Osteoblast (primary cell): ENCODE measurements around the gene RAB44. TPM values are rescaled to one million over a fixed set of nuclear protein-coding genes. Genes with fewer than 3 reads are reported as not detected.

Experiments
- DNase-seq: peaks from one replicate; pipeline ENCODE4 v3.0.0; 2011; ENCODE audit warnings: low spot score, mixed read lengths; ENCODE audit not compliant: insufficient read length; ENCODE audit errors: missing footprints
- H2AFZ ChIP-seq: 2 replicates; pipeline ENCODE4 v1.6.0; 2011; ENCODE audit warnings: mild to moderate bottlenecking, low read length
- H3K27ac ChIP-seq: 2 replicates; pipeline ENCODE4 v1.5.1; 2011; ENCODE audit warnings: mild to moderate bottlenecking, low read depth, low read length, moderate library complexity
- H3K27me3 ChIP-seq: 2 replicates; pipeline ENCODE4 v1.6.0; 2012; ENCODE audit warnings: mild to moderate bottlenecking, control low read depth, inconsistent platforms, low read length, moderate library complexity; ENCODE audit not compliant: insufficient read depth
- H3K36me3 ChIP-seq: 2 replicates; pipeline ENCODE4 v1.5.1; 2011; ENCODE audit warnings: mild to moderate bottlenecking, low read length, control low read depth, moderate library complexity; ENCODE audit not compliant: insufficient read depth
- H3K4me1 ChIP-seq: 2 replicates; pipeline ENCODE4 v1.5.1; 2011; ENCODE audit warnings: mild to moderate bottlenecking, low read length, control low read depth, moderate library complexity; ENCODE audit not compliant: insufficient read depth
- H3K4me2 ChIP-seq: 2 replicates; pipeline ENCODE4 v1.6.0; 2011; ENCODE audit warnings: mild to moderate bottlenecking, low read length; ENCODE audit not compliant: insufficient read depth
- H3K4me3 ChIP-seq: fragments of 200-600 bp; sonication (generic); 3 replicates; pipeline ENCODE4 v1.5.1; 2012; ENCODE audit warnings: mild to moderate bottlenecking, low read length, inconsistent platforms; ENCODE audit not compliant: insufficient read depth
- H3K79me2 ChIP-seq: 2 replicates; pipeline ENCODE4 v1.6.0; 2012; ENCODE audit warnings: mild to moderate bottlenecking, low read length, control low read depth, inconsistent platforms; ENCODE audit not compliant: insufficient read depth
- H3K9me3 ChIP-seq: 2 replicates; pipeline ENCODE4 v1.5.1; 2011; ENCODE audit warnings: low read depth, low read length, control low read depth
- H4K20me1 ChIP-seq: 2 replicates; pipeline ENCODE4 v1.6.0; 2012; ENCODE audit warnings: mild to moderate bottlenecking, low read length, control low read depth; ENCODE audit not compliant: insufficient read depth
- total RNA-seq: library from RNA; depleted of rRNA; stranded (reverse); fragments of >200 nt; gene quantifications from 2 replicates; pipeline ENCODE4 v1.2.3, GENCODE V29; 2012
- TF ChIP-seq, protein P1 (sequence below): IDR thresholded peaks from 2 replicates; pipeline ENCODE4 v1.5.1; 2011; ENCODE audit warnings: mild to moderate bottlenecking, low read depth, low read length, moderate library complexity; ENCODE audit errors: extremely low read depth

Gene RAB44
- total RNA-seq, 1 donor: 0.36 TPM

DNA sequence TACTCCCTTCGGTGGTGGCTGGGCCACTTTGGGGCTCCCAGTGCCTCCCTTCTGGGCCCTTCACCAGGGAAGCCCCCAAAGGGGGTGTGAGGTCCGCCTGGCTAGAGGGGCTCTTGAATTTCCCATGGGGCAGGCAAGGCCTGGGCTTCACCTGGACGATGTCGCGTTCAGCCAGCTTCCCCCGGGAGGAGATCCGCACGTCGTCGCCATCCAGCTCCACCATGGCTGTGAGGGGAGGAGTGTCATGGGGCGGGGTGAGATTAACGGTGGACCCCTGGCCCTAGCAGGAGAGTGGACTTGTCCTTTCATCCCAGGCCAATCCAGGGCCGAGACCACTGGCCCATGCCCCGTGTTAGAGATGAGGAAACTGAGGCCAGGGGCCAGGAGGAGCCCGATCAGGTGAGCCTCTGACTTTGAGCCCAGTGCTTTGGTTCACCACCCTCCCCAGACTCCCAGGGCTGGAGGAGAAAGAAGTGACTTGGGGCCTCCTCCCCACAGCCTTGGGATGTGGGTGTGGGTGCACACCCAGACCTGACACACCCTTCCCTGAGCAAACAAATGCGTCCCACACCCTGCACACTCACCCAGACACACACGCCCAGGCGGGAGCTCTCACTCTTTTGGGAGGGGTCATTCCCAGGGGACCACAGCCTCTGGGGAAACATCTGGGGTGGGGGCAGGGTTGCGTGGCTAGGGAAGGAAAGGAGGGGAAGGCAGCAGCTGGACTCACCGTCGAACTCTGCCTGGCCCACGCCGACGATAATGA is 46.1 kb downstream of the RAB44 start:
- Histone ChIP-seq H3K79me2 (no peaks in the 10 kb centered on the region), H3K4me3 (no peak overlapping the region), H3K27me3 (no peaks in the 10 kb centered on the region), H4K20me1 (no peaks in the 10 kb centered on the region), H3K4me1 (peaks cover 3% of the 10 kb centered on the region), H3K27ac (no peak overlapping the region), H3K4me2 (no peak overlapping the region), H3K36me3 (no peaks in the 10 kb centered on the region), H3K9me3 (peaks cover 4% of the 10 kb centered on the region), H2AFZ (no peak overlapping the region)
- peak; percentile 74 for DNase-seq
- TF ChIP-seq, protein P1, sequence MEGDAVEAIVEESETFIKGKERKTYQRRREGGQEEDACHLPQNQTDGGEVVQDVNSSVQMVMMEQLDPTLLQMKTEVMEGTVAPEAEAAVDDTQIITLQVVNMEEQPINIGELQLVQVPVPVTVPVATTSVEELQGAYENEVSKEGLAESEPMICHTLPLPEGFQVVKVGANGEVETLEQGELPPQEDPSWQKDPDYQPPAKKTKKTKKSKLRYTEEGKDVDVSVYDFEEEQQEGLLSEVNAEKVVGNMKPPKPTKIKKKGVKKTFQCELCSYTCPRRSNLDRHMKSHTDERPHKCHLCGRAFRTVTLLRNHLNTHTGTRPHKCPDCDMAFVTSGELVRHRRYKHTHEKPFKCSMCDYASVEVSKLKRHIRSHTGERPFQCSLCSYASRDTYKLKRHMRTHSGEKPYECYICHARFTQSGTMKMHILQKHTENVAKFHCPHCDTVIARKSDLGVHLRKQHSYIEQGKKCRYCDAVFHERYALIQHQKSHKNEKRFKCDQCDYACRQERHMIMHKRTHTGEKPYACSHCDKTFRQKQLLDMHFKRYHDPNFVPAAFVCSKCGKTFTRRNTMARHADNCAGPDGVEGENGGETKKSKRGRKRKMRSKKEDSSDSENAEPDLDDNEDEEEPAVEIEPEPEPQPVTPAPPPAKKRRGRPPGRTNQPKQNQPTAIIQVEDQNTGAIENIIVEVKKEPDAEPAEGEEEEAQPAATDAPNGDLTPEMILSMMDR: no peak

DNA sequence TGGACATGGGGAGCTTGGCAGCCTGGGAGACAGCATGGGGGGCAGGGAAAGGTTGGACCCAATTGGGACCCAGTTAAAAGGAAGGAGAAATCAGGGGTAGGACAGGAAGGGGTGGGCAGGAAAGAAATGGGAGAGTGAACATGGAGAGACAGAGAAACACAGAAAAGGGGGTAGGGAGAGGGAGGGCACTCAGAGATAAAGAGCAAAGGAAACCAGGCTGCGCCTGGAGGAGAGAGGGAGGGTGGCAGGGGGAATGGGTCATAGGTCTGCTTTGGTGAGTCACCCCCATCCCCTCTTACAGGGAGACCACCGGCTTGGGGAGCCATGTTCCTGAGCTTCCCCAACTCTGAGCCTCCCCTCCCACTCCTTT is 46.7 kb downstream of the RAB44 start:
- H3K9me3 ChIP-seq: peaks cover 4% of the 10 kb centered on the region
- H3K36me3 ChIP-seq: no peaks in the 10 kb centered on the region

DNA sequence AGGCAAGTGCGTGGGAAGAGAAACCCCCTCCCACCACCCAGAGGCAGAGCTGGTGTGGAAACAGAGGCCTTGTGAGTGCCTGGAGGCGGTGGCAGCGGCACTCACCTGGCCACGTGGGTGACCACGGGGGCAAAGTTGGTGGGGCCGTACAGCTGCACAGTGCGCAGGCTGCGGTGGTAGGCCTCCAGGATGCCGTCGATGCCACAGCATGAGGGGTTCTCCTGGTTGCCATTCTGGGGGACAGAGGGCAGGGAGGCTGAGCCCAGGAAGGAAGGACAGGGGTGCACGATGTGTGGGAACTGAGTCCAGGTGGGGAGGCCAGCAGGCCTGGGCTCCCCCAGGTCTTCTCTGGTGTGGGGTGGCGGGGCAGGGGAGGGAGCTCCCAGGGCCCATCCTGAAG is 47.7 kb downstream of the RAB44 start:
- no peaks in the 10 kb centered on the region for H3K4me1 ChIP-seq
- H3K79me2 ChIP-seq: no peaks in the 10 kb centered on the region
- H3K4me2 ChIP-seq: no peak overlapping the region
- peaks cover 4% of the 10 kb centered on the region for H3K9me3 ChIP-seq
- H3K4me3 ChIP-seq: no peak overlapping the region
- no peaks in the 10 kb centered on the region for H3K36me3 ChIP-seq
- no peak for DNase-seq
- H3K27me3 ChIP-seq: no peaks in the 10 kb centered on the region
- TF ChIP-seq, protein P1: no peak
- no peaks in the 10 kb centered on the region for H4K20me1 ChIP-seq
- H3K27ac ChIP-seq: no peak overlapping the region
- no peak overlapping the region for H2AFZ ChIP-seq

More for the DNA sequence above, 46.7 kb downstream of the RAB44 start:
- no peak for DNase-seq
- H2AFZ ChIP-seq: no peak overlapping the region
- no peaks in the 10 kb centered on the region for H3K27me3 ChIP-seq
- no peak overlapping the region for H3K27ac ChIP-seq
- H3K4me1 ChIP-seq: peaks cover 3% of the 10 kb centered on the region
- TF ChIP-seq, protein P1: no peak
- H3K79me2 ChIP-seq: no peaks in the 10 kb centered on the region
- no peak overlapping the region for H3K4me3 ChIP-seq
- no peaks in the 10 kb centered on the region for H4K20me1 ChIP-seq
- H3K4me2 ChIP-seq: no peak overlapping the region

DNA sequence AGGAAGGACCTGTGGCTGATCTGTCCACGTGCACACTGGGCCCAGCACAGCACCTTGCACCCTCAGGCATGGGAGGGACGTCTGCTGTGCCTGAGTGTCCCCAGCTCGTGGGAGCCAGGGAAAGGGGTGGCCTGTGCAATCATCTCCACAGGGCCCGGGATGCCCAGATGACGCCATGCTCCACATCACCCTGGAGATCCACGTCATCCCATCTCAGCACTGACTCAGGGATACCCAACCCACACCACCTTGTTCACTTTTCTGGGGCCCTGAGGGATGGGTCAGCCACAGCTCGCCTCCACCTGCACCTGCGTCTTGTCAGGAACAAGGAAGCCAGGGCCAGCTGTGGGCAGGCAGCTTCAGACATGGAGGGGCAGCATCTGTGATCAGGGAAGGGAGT is 48.2 kb downstream of the RAB44 start:
- no peaks in the 10 kb centered on the region for H3K27me3 ChIP-seq
- H3K36me3 ChIP-seq: no peaks in the 10 kb centered on the region
- no peak overlapping the region for H2AFZ ChIP-seq
- peak; percentile 49 for DNase-seq
- H3K4me2 ChIP-seq: no peak overlapping the region
- no peak overlapping the region for H3K4me3 ChIP-seq
- TF ChIP-seq, protein P1: no peak
- H3K79me2 ChIP-seq: no peaks in the 10 kb centered on the region
- no peaks in the 10 kb centered on the region for H3K4me1 ChIP-seq
- no peak overlapping the region for H3K27ac ChIP-seq
- no peaks in the 10 kb centered on the region for H4K20me1 ChIP-seq
- peaks cover 4% of the 10 kb centered on the region for H3K9me3 ChIP-seq
